GM19043 (cell line): ENCODE data around the gene MYO16.

Source experiments
- ATAC-seq: cut with Tn5 transposase; IDR thresholded peaks from one replicate; pipeline ENCODE4 v1.9.1; 2021; ENCODE audit warnings: low read depth; ENCODE audit not compliant: unreplicated experiment

The MYO16 gene

DNA sequence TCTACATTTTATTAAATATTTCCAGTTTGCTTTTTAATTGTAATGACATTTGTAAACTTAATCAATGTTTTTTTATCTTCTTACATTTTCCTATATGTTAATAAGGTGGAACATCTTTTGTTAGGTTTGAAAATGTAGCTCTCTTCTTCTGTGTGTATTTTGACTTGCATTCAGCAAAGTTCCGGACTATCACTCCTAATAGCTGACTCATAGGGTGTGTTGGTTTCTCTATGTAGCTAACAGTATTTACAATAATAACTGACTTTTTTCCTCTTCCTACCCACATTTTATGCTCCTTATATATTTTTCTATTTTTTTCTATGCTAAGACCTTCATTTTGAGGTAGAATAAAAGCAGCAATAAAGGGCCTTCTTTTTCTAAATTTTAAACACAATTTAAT is 28.1 kb downstream of the MYO16 start:
- ATAC-seq = no peak

DNA sequence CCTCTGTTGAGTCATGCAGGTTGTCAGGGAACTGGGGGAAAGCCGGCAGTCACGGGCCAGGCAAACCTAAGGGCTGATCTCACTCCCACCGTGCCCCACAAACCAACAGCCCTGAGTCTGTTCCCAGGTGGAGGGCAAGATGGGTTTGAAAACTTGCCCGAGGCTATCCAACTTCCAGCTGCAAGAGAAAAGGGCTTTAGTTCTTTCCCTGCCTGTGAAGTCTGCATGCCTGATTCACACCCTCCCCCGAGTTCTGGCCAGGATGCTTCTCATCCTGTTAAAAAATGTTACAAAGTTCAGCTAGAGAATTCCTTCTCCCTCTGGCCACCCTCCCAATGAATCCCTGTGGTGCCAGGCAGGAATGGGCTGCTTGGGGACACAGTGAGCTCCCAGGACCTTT is 33.1 kb downstream of the MYO16 start:
- no peak for ATAC-seq

DNA sequence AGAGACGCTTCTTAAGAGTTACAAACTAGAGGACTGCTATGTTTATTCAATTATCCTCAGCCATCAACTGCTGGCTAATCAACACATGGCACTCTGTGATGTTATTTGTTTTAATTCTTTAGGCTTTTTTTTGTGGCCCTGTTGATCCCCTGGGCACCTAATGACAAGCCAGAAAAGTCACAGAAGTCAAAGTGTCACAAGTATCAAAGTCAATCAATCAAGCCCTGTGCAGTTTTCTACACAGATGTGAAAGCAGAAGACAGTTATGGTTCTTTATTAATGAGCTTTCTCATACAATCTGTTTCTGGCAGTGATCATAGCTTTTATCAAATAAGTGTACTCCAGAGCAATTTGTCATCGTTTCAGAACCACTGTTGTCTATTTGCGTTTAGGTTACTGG is 34.3 kb downstream of the MYO16 start:
- no peak for ATAC-seq

DNA sequence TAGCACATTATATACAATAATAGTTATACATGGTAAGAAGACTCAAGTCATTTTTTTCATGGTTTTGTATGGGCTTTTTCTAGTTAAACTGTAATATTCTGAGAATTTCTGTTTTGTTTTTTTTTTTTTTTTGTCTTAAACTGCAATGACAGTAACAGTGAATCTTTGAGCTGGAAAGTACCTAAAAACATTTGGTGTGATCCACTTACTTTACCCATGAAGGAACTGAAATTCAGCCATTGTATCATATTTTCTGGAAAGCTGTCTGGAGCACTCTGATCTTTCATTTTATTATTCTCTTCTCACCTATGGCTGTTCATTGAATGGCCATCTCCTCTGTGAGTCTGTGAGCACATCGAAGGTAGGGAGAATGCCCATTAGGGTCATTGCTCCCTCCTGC is 37.8 kb downstream of the MYO16 start:
- ATAC-seq = no peak

DNA sequence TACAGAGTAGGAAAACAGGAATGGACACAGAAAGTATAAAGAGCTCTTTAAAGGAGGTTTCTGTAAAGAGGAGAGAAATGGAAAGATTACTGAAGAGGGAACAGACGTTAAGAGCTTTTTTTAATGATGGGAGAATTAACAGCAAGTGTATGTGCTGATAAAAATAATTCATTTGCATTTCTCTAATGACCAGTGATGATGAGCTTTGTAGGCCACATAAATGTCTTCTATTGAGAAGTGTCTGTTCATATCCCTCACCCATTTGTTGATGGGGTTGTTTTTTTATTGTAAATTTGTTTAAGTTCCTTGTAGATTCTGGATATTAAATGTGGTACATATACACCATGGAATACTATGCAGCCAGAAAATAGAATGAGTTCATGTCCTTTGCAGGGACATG is 40.0 kb downstream of the MYO16 start:
- no peak for ATAC-seq

DNA sequence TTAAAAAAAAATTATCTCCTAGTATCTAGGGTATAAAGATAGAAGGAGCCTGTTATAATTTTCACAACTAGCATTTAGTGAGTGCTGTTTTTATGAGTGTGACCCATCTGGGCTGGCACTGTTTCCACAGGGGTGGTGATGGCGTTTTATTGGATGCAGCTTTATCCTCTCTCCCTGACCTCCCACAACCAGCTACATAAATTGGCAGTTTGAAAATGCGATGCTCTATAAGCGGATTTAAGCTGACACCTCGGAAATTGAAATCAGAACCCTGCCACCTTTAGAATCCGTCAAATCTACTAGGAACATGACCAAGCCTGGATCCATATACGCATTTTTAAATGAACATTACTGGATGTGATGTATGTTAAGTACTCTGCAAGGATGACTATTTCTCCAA is 44.9 kb downstream of the MYO16 start:
- ATAC-seq = no peak

DNA sequence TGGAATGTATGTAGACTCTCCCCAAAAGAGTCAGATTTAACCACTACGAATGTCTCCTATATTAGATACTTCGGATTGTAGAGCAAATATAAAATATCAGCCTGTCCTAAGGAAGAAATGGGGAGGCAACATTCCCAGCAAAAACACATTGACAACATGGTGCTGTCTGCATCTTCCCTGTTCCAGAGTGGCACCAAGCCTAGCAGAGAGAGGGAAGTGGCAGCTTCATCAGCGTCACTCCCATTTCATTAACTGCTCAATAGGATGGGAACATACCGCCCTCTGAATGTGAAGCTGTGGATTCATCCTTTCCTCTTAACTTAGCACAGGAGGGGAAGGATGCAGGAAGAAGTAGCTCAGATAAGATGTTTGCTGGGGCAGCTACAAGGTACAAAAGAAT is 45.4 kb downstream of the MYO16 start:
- ATAC-seq = no peak

DNA sequence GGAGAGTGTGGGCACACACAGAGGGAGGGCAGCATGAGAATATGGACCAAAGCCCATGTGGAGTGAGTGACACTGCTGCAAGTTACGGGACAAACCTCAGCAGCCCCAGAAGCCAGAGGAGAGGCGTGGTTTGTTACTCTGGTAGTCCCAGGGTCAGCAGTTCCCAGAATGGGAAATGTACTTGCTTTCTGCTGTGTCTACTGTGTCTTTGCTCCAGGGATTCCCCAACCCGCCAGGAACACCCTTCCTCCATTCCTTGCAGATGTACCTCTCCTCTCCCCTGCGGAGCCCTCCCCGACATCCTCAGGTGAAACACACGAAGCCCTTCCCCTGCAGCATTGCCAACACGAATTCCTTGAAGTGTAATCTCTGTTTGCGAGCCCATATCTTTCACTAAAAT is 47.2 kb downstream of the MYO16 start:
- ATAC-seq = no peak

DNA sequence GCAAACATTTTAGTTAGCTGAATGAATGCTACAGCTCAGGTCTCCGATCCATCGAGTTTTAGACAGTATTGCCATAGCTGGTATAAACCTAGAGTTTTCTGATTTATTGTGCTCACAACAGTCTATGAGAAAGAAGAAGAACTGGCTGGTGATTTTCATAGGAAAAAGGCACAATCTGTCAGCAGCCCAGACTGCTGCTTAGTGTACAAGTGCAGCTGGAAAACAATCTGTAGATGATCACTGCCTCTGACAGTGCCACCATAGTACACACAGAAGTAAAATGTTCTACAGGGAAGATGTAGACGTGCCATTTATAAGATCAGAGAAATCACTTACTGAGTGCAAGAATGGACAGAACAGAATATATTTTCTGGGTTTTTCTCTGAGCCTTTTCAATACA is 48.4 kb downstream of the MYO16 start:
- ATAC-seq = no peak

DNA sequence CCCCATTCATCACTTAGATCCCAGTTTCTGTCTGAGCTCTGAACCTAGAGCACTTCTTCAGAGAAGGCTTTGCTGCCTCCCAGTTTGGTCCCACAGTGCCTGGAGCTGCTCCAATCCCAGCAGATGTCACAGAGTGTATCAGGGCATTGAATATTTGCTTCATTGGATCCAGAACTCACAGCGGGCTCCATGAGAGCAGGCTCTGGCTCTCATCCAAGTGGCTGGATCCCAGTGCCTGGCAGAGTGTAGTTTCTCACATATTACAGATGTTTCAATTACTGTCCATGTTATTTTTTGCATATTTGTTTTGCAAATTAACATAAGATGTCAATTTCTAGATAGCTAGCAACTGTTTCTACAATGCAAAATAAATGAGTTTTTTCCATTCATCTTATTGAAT is 50.6 kb downstream of the MYO16 start:
- no peak for ATAC-seq

DNA sequence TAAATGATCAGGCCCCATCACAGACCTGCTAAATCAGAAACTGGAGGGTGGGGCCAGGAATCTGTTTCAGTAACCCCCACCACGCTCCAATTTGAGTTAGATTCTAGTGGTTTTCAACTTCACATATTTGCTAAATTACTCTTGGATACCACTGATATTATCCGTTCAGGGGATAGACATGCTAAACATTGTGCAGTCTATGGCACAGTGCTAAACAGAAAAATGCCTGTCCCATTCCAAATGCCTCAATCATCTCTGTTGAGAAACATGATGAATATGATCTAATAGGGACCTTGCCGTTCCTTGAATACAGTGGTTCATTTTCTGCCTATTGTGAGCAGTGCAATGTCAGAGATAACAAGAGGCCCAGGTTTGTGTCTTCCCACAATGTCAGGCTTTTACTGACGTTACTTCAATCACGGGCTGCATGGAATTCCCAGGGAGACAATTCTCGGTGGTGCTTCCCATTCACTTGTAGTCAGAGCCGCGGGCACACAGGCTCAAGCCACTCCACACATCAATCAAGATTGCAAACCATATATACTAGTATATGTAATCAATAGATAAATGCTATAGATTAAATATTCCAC is 52.7 kb downstream of the MYO16 start:
- no peak for ATAC-seq

DNA sequence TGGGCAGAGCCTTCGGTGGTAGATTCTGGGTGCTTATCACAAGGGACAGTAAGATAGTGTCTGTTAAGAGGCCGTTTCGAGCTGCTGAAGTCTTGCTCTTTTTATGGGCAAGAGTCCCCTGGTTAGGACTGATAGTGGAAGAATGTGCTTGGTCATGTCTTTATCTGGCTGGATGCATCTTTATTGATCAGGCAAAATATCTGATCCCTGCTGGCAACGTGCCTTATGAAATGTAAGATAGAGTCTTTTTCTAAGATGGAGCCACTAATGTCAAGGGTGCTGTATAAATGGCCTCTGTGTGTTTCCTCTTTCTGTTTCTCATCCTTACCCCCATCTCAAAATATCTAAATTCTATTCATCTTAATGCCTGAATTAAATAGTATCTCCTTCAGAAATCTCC is 53.3 kb downstream of the MYO16 start:
- no peak for ATAC-seq

DNA sequence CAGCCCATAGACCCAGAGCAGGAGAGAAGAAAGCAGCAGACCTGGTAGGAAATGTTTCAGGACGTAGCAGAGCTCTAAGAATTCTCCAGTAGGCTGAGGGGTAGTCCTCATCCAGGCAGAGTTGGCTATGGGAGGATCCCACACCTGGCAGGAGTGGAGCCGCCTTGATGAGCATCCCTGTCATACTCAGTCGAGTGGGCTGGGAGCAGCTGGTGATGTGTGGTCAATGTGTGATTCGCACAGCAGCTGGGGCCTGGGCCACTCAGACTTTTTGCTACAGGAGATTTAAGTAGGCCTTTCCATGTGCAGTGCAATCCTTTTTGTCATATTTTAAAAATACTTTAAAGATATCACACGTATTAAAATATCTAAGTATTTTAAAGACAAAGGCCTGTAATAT is 56.6 kb downstream of the MYO16 start:
- ATAC-seq = no peak

DNA sequence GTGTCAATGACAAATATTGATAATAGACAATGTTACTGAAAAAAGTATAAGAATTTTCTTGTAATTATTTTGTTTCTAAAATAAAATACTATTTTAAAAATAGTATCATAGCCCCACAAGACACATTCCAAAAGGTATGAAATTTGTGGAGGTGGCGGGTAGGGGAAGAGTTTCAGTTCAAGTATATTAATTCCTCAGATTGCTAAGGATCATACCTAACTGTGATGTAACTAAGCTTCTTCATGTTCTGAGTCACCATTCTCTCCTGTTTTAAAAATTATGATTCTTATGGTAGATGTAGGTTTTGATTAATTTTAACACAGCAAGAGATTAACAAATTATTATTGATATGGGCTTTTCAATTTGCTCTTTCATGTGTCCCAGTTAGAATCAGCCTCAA is 61.3 kb downstream of the MYO16 start:
- ATAC-seq = no peak

DNA sequence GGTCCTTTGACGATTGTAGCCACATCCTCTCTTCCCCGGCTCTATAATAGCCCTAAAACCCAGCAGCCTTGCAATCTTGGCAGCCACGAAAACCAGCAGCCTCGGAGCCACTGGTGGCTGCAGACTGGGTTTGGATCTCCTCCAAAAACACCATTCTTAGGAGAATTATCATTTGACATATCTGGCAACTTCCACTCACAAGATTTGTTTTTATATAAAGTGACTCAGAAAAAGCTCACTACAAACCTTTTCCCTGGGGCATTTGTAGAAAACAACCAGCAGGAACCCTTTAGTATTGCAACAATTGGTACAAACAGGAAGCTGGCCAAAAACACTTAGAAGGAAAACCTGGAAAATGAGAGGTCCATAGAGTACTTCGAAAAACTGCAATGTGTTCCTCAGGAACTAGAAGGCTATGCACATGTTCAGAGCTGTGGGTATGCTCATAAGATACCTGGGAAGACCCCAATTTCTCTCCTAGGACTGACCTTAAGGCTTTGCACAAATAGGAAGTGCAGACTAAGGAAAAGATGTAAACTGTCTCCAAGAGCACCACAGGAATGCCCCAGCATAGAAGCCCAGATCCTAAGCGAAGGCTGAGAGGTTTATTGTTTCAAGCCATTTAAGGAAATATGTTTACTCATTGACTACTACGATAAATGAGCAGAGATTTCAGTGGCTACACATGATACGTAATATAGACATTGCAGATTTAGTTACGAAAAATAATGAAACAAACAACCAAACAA is 71.2 kb downstream of the MYO16 start:
- ATAC-seq = no peak

DNA sequence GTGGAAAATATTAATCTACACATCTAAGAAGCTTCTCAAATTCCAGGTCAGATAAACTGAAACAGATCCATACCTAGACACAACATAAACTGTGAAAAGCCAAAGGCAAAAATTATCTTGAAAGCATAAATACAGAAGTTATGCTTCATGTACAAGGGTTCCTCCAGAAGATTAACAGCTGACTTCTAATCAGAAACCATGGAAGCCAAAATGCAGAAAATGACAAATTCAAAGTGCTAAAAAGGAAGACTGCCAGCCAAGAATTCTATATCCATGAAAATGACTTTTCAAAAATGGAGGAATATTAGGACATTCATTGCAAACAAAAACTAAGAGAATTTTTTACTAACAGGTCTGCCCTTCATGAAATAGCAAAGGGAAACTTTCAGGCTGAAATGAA is 72.8 kb downstream of the MYO16 start:
- no peak for ATAC-seq

DNA sequence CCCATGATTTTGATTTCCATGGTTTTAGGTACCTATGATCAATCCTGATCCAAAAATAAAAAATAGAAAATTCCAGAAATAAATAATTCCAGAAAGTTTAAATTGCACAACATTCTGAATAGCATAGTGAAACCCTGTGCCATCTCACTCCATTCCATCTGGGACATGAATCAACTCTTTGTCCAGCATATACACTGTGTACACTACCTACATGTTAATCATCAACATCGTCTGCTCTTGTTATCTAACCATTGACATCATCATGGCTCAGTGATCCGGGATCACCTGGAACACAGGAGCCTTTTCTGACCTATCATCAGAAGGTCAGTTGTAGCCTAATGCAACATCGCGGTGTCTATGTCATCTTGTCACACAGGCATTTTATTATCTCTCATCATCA is 75.6 kb downstream of the MYO16 start:
- ATAC-seq = no peak

DNA sequence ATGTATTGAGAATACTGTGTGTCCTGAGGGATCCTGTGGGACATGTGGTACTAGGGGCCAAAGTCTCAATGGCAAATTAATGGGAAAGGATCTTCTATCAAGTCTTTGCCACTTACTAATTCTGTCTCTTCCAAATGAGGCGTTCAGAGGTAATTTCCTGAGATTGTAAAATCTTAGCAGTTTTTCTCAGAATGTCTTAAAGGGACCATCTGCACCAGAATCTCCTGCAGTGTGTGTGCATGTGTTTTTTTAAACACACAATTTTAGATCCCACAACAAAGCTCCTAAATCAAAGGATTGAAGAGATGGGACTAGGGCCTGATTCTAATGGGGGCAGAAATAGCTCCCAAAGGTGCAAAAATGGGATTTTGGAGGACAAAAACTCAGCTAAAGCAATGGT is 78.2 kb downstream of the MYO16 start:
- ATAC-seq = no peak

DNA sequence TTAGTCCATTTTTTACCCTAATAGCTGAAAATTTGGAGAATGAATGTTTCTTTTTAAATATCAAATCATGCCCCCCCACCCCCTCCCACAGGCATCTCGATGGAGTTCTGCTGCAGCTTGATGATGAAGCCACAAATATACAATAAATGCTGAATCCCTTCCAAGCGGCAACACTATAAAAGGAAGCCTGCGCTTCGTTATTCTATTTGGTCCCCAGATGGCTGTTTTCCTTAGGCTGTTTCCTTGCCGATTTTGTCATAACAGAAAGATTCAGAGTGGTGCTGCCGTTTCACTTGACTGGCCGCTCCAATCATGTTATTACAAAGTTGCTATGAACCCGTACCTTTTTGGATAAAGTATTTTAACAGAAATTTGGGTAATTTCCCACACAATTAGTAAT is 79.5 kb downstream of the MYO16 start:
- ATAC-seq = no peak

DNA sequence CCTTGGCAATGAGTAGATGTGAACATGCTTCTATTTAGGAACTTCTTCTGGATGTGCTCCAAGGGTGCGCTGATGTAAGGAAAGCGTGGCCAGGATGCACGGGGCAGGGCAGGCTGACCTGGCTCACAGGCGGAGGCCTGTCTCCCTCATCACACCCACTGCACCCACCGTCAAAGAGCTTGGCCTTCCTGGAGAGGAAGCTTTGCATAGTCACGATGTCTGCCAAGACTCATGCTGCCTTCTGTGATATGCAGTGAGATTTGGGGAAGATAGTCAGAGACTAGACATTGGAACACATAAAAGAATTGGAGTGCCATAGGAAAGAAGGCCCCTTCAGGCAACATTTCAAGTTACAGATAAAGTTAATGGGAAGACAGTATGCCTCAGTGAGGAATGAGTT is 82.0 kb downstream of the MYO16 start:
- no peak for ATAC-seq

DNA sequence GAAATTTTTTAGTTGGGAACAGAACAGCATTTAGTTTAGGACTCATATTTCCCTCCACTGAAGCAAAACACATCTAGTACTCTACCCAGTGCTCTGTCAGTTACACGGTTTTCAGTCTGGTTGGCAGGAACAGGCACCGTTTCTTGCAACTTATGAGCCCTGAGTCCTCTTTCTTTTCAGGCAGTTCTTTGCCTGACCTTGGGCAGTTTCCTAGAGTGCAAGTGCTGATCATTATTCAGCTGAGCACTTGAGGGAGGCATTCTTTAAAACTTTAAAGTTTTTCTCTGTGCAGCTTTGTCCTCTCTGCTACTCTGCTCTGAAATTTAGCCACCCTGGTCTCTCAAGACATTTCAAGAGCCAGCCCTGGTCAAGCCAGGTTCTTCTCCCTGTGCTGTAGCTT is 96.1 kb downstream of the MYO16 start:
- ATAC-seq = no peak

DNA sequence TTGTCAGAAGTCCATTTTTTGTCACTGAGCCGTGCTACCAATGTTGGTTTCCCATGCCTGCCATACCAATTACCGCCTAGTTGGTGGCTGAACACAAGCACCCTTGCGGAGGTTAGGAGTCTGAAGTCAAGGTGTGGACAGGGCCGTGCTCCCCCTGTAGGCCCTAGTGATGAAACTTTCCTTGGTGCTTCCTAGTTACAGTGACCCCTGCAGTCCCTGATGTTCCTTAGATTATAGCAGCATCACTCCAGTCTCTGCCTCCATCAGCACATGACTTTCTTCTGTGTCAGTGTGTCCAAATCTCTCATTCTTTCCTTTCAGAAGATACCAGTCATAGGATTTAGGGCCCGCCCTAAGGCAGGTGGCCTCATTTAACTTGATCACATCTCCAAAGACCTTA is 99.0 kb downstream of the MYO16 start:
- ATAC-seq = no peak
